GM04503 (cell line): ENCODE measurements around the gene KAT2B.

Experiments
- DNase-seq: peaks from one replicate; pipeline ENCODE4 v3.0.0-alpha.2; 2012; ENCODE audit warnings: low read depth

KAT2B gene

DNA sequence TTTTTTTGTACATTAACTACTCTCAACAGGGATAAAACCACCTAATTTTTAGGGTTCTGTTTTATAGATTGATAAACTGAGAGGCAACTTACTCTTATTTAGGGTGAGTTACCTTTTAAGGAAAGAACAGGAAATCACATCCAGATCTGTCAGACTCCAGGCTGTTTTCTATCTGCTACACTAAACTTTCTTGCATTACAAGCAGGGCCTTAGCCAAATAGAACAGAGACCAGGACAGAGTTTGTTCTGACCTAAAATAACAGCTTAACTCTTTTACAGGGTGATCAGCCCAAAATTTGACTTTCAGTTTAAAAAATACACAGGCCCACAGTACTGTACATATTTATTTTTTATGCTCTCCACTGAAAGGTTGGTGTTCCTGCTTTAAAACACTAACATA lies 107.1 kb downstream of the KAT2B start:
- DNase-seq = no peak

DNA sequence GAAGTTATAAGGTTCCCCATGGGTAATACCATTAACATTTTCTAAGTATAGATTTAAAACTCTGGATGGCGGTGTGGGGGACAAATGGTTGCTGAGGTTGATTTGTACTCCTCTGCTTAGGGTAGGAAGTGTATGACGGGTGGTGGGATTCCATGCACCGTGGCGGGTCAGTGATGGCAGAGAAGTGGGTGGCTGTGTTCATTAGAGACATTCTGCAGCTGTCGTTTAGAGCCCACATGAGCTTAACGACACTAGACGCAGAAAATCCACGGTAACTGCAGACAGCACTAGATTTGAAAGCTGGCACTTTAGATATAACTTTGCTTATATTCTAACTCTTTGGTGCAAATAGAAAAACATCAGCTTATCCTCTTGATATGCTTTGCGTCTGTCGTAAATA lies 108.2 kb downstream of the KAT2B start:
- no peak for DNase-seq

DNA sequence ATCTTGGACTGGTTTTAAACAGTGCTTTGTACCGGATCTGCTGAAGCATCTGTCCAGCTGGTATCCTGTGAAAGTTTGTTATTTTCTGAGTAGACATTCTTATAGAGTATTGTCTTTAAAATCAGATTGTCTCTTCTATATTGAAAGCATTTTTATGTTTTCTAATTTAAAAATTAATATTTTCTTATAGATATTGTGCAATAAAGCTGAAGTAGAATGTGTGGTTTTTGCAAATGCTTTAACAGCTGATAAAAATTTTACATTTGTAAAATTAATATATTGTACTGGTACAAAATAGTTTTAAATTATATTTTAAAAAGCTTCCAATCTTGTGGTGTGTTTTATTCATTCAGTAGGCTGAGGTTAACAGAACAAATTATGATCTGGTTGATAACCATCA lies 113.8 kb downstream of the KAT2B start:
- DNase-seq = no peak

DNA sequence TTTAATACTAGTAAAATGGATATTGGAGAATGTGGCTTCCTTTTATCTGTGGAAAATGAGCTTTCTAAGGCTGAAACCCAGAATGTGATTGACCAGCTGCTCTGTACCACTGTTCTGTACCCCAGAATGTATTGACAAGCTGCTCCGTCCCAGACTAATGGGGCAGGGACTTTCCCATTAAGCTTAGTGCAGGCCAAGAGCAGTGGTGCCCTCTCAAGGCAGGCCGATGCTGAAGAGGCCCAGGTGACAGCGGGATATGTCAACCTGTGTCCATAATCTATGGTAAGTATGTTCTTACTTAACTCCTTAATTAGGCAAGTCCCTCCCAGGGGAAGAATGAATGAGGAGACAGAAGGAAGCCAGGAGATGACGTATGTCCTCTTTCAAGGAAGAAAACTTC lies 114.7 kb downstream of the KAT2B start:
- no peak for DNase-seq

DNA sequence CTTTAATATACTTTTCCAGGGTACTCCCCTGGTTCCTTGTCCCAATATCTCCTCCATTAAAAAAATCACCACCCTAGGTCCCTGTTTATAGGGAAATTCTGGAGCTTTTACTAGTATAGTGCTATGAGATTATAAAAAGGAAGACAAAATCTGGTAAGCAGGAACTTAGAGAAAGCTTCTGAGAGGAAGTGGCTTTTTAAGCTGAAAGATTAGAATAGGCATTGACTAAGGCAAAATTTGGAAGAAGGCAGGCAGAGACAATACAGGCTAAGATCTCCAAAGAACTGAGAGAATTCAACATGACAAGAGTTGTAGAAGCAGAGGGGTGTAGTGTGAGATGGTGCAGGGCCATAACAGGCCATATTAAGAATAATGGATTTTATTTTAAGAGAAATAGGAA lies 120.0 kb downstream of the KAT2B start:
- no peak for DNase-seq

DNA sequence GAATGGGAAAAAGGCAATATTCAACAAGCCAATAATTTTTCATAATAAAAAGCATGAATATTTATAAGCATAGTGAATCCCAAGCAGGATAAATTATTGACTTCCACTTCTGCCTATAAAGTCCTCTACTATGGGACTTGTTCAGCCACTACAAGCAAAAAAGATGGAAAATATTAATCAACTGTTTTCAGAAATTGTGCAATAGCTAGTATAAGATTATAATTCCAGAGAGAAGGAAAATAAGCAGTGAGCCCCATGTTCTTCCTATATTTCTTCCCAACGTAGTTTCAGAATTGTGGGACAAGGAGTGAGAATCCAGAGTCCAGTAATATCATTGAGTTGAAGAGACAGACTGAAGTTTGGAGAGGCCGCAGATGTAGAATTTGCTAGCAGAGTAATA lies 121.5 kb downstream of the KAT2B start:
- no peak for DNase-seq

DNA sequence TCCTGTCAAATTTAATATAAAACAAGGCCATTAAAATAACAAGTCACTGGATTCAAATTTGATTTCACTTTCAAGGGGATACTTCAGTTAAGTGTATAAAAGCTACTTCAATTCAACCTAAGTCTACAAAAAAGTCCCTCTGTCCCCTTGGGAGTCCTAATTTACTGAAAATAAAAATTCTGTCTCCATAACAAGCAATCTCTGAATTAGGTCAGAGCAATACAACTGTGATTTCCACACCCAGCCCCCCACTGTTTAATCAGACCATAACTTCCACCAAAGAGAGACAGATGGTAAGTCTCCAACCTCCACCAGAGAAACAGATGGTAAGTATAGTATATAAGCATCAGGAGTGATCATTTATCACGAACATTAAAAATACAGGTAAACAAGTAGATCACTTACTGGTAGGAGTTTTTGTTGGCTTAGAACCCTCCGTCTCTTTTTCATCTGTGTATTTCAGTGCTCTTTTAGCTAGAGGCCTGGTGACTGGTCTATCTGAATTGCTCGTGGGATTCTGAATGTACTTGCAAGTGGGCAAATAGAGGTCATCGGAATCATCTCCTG lies 133.7 kb downstream of the KAT2B start:
- no peak for DNase-seq

DNA sequence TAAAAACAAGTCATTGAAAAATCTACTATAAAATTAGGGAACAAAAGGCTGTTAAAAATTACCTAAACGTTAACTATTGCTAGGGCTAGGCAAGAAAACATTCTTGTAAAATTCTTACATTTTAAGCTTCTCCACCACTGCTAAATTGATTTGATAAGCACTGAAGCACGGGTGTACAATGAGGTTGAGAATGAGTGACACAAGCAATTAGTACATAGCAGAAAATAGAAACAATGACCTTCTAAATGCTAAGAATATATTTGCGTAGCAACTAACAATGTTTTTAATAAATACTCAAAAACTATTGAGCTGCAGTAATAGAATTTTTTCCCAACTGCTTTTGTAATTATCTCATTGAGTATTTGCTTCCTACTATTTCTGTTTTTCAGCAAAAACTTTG lies 141.0 kb downstream of the KAT2B start:
- DNase-seq = no peak

DNA sequence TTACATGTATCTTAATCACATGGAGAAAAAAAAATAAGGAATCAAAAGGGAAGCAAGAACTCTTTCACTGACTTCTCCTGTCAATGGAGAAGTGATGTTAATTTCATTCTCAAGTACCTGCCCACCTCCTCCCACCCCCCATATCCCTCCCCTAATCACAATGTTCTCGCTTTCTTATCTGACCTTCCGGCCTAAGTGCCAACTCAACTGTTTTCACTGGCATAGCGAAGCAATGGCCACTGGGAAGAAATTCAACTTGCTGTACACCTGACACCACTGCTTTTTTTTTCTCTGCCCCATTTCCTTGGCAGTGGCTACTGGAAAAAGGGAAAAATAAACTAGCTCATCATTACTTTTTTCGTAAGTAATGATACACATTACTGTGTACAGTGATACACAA lies 142.0 kb downstream of the KAT2B start:
- no peak for DNase-seq

DNA sequence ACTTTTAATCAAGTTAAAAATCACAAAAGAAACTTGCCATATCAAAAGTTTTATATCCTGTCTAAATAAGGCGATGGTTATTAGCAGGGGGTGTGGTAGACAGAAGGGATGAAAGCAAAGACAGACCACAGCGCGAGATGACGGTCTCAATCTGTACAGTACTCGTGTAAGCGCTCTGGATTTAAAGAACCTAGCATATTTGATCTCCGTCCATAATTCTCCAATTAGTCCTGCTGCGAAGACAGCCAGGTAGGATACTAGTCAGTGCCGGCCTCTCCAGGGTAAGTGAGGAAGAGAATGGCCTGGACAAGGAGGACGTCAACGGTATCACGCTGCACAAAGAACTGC lies 145.1 kb downstream of the KAT2B start:
- peak; percentile 9 for DNase-seq

DNA sequence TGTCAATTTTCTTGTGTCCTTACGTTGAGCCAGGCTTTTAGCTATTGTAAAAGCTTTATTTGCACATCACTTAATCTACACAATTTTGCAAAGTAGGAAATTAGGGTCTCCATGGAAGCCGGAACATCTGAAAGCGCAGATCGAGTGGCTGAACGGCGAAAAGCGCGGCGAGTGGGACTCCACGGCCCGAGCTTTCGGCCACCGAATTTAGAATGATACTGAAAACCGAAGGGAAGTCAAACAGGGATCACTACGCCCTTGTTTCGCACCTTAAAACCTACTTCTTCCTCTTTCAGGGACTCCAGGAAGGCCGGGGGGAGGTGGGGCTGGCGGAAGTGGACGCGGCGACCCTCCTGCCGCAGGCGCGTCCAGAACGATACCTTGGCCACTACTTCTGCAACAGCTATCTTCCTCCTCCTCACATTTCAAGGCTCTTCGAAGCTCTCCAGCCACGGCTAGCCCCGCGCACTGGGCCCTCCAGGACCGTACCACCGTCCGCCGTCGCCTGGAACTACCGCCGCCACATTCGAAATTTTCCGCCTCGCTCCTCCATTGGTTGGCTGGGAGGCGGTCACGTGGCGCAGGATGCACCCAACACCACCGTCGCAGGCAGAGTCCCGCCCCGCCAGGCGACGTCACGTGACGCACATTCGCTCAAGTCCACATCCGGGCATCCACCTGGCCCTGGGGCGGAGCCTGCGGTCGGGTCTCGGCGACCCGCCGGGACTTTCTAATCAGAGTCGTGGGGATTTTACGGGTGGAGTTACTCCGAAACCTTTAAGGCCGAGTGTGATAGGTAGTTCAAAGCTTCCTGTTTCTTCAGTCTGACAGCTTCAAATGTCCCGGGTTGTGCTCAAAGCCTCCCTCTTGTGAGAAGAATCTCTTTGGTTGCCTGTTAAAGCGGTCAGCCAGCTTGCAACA lies 145.7 kb downstream of the KAT2B start, which contains the start of gene SGO1:
Gene SGO1, minus strand, starts transcription at position 528 of the 921 bp plus-strand sequence. CDS start 2,179 bp downstream, outside the sequence.
- peak; percentile 83 for DNase-seq

DNA sequence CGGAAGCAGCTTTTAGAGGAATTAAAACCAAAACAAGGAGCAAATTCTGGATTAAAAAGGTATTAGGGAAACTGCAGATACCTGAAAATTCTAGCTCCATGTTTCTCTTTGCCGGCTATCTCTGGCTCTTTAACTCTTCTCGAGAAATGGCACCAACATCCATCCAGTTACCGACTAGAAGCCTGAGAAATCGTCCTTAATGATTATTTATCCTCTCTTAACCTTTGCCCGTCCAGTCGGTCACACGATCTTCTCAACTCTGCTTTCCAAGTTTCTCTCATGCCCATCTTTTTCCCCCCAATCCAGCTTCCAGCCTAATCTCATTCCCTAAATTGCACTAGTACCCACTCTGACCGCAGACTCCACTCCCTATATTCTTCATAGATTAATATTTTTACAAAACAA lies 146.4 kb downstream of the KAT2B start:
- no peak for DNase-seq

DNA sequence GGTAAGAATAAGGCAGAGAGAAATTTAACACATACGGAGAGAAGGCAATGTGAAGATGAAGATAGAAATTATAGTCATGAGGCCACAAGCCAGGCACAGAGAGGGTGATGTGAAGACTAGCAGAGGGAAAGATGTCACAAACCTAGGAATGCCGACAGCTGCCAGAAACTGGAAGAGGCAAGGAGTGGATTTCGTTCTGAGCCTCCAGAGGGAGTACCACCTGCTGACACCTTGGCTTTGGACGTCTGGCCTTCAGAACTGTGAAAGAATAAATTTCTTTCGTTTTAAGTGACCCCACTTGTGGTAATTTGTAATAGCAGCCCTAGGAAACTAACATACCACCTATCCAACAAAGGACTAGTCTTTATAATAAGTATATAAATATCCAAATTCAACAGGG lies 150.7 kb downstream of the KAT2B start:
- DNase-seq = no peak

DNA sequence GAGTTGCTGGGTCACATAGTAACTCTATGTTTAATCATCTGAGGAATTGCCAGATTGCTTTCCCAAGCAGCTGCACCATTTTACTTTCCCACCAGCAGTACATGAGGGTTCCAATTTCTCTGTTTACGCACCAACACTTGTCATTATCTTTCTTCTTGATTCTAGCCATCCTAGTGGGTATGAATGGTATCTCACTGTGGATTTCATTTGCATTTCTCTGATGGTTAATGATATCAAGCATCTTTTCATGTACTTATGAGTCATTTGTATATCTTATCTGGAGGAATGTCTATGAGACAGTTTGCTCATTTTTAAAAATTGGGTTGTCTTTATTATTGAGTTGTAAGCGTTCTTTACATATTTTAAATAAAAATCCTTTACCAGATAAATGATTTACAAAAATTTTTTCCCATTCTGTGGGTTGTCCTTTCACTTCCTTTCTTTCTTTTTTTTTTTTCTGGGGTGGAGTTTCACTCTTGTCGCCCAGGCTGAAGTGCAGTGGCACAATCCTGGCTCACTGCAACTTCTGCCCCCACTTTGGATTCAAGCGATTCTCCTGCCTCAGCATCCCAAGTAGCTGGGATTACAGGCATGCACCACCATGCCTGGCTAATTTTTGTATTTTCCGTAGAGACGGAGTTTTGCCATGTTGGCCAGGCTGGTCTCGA lies 154.7 kb downstream of the KAT2B start:
- no peak for DNase-seq

DNA sequence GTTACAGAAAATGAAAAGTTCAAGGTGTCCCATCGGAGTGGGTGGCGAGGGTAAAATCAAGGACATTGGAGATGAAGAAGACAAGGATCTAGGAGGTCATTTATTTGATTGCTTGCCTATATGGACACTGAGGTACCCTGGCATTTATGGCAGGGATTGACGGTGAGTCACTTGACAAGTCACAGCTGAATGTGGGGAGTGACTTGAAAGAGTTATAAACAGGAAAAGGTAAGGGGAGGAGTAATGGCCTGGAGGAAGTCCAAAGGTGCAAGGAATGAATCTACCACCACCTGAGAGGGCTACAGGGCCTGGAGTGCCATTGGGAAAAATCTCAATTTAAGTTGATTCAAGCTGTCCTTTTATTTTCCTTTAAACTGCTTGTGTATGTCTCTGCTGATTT lies 157.5 kb downstream of the KAT2B start:
- no peak for DNase-seq

DNA sequence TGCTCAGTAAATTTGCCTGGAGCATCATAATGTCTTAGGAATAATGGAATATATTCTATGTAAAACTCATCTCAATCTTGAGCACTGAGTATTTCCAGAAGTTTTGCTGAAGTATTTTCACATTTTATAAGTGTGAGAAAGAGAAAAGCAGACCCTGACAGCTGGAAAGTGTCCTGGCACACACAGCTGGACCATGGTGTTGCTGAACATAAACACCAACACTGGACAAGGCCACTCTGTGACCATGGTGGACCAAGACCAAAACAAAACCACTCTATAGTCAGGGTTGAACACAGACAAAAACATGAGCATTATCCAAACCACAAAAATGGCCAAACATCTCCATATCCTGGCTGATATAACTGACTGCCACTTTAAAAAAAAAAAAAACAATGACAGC lies 160.9 kb downstream of the KAT2B start:
- DNase-seq = no peak
